AG04450 (cell line): ENCODE measurements around the gene TANK. TPM values are rescaled to one million over a fixed set of nuclear protein-coding genes. Genes with fewer than 3 reads are reported as not detected.
"Not testable (repeated sequence)": the region's sequence is repeated elsewhere in the genome, so short reads cannot be mapped to it uniquely, and the experiment has no call there.

Source experiments
- CTCF ChIA-PET: fragments of 300-600, 350-600 bp; formaldehyde crosslinking; extraction: SDS; loops from one replicate; lab custom pipeline; 2022; ENCODE audit warnings: antibody characterized with exemption, inconsistent platforms; lab: Charles Lee
- POLR2A ChIA-PET: fragments of 350-600 bp; formaldehyde crosslinking; extraction: SDS; loops from one replicate; lab custom pipeline; 2021; ENCODE audit warnings: antibody characterized with exemption, inconsistent platforms; lab: Yijun Ruan, JAX
- DNase-seq: peaks from one replicate; pipeline ENCODE4 v3.0.0-alpha.2; 2011; ENCODE audit warnings: low read depth, low spot score
- H3K27ac ChIP-seq: one replicate; pipeline ENCODE4 v1.5.1; 2012; ENCODE audit warnings: low read depth, low read length, control low read depth
- H3K27me3 ChIP-seq: one replicate; pipeline ENCODE4 v1.6.0; 2012; ENCODE audit warnings: low read length; ENCODE audit not compliant: control insufficient read depth, insufficient read depth
- H3K4me3 ChIP-seq: 2 replicates; pipeline ENCODE4 v1.5.1; 2011; ENCODE audit warnings: mild to moderate bottlenecking, low read depth, low read length, control low read depth
- H3K9me3 ChIP-seq: 2 replicates; pipeline ENCODE4 v1.5.1; 2012; ENCODE audit warnings: low read length; ENCODE audit not compliant: control insufficient read depth, insufficient read depth
- CTCF ChIP-seq: IDR thresholded peaks from 2 replicates; pipeline ENCODE4 v1.5.1; 2011; ENCODE audit warnings: low read depth, low read length, control low read depth, inconsistent platforms
- polyA plus RNA-seq: library from polyadenylated mRNA; depleted of rRNA; stranded (reverse); fragments of >200 nt; gene quantifications from 2 replicates; pipeline ENCODE4 v1.2.3, GENCODE V29; 2011

TANK gene
- polyA plus RNA-seq, 1 experiment = 56.6 TPM

- CTCF ChIA-PET = interaction anchor here (1.0 to 2.9 kb wide), 2 partner anchors 9 to 18 kb away, joined by 4 to 19 read pairs; no protein-coding TSS in a partner anchor
- POLR2A ChIA-PET = no interaction called here
Measured at GRCh38 chr2:161241894-161242293, 81.7 kb downstream of the TANK start.

GRCh38 chr2:161243312-161243711 is 83.1 kb downstream of the TANK start:
- DNase-seq = no peak
- ChIA-PET CTCF (no interaction called here), POLR2A (no interaction called here)
- H3K9me3 ChIP-seq = no peaks in the 10 kb centered on the region
- no peak for TF ChIP-seq CTCF
- no peak overlapping the region for H3K27ac ChIP-seq
- H3K27me3 ChIP-seq = peaks cover 26% of the 10 kb centered on the region
- H3K4me3 ChIP-seq = no peak overlapping the region

More at GRCh38 chr2:161241894-161242293, 81.7 kb downstream of the TANK start:
- no peaks in the 10 kb centered on the region for H3K9me3 ChIP-seq
- H3K4me3 ChIP-seq = no peak overlapping the region
- DNase-seq = no peak
- H3K27me3 ChIP-seq = peaks cover 17% of the 10 kb centered on the region
- no peak for TF ChIP-seq CTCF
- H3K27ac ChIP-seq = no peak overlapping the region

- H3K27me3 ChIP-seq = peaks cover 30% of the 10 kb centered on the region
- ChIA-PET CTCF (no interaction called here), POLR2A (no interaction called here)
- H3K27ac ChIP-seq = no peak overlapping the region
- TF ChIP-seq CTCF = no peak
- H3K4me3 ChIP-seq = no peak overlapping the region
- no peak for DNase-seq
- H3K9me3 ChIP-seq = no peaks in the 10 kb centered on the region
Measured at GRCh38 chr2:161243905-161244304, 83.7 kb downstream of the TANK start.

- H3K9me3 ChIP-seq, POLR2A ChIA-PET, H3K4me3 ChIP-seq, DNase-seq, H3K27ac ChIP-seq: not testable (repeated sequence)
- peaks cover 30% of the 10 kb centered on the region for H3K27me3 ChIP-seq
- CTCF ChIA-PET = interaction anchor here (1.9 kb wide), 1 partner anchor 22 kb away, joined by 5 read pairs; no protein-coding TSS in a partner anchor
Measured at GRCh38 chr2:161244387-161245260, 84.4 kb downstream of the TANK start.

GRCh38 chr2:161245261-161245553 is 85.0 kb downstream of the TANK start:
- ChIA-PET POLR2A (no interaction called here), CTCF (interaction anchor here (1.9 kb wide), 1 partner anchor 22 kb away, joined by 5 read pairs; no protein-coding TSS in a partner anchor)
- TF ChIP-seq CTCF = no peak
- Histone ChIP-seq H3K27me3 (peaks cover 30% of the 10 kb centered on the region), H3K27ac (no peak overlapping the region), H3K9me3 (no peaks in the 10 kb centered on the region), H3K4me3 (no peak overlapping the region)
- DNase-seq = no peak
